Left renal pelvis (tissue), 4 donors: Measurements from ENCODE around the gene CDKAL1. TPM values are rescaled to one million over a fixed set of nuclear protein-coding genes. Genes with fewer than 3 reads are reported as not detected.
A peak's percentile ranks its signal among the peaks of the same experiment; 100 is the strongest.
"Not testable (repeated sequence)": the region's sequence is repeated elsewhere in the genome, so short reads cannot be mapped to it uniquely, and the experiment has no call there.

Experiments
- DNase-seq, 4 donors: peaks; one replicate each; pipeline ENCODE4 v3.0.0-alpha.2; 2013; ENCODE audit warnings: low read depth in 4 of 4, low spot score in 3 of 4
- polyA plus RNA-seq, 4 donors: library from polyadenylated mRNA; unstranded; fragments of 120-200 nt; gene quantifications; one replicate each; pipeline ENCODE4 v1.2.1, GENCODE V29; 2013; ENCODE audit not compliant: insufficient read length in 4 of 4

The CDKAL1 gene
- polyA plus RNA-seq, 4 donors = 14.7 to 20.4 (median 19.6) TPM

DNA sequence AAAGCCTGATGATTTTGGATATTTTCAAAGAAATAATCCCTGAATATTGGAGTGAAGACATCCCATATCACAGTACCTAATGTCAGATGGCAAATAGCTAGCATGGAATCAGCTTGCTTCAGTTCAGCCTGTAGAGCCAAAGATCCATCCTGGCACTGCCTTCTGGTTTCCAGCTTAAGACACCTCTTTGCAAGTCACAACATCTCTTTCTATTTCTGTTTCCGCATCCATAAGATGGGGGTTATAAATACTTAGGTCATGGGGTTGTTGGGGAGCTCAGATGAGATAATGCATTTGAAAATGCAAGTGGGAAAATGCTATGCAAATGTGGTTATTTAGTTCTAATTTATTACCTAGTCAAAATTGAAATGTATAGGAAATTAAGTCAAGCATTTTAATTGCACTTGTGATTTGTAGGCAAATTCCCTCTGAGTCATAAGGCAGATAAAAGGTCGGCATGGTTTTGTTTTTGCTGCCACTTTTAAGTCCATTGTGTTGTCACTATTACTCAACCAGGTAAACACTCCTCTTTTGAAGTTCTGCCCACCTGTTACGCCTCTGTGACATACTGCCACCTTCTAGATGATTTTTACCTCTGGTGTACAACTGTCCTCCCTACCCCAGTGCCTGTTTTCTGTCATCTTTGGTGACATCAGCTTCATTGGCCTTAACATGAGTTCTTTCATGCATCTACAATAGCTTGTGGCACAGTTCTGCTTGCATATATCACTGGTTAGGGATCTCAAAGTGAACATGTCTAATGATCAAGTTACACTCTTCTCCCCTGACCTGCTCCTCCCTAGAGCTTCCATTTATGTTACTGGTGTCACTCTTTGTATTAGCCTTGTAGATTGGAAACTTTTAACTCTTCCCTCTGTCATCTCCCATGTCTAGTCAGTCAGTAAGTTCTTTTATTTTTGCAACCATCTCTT lies 96.6 kb downstream of the CDKAL1 start:
- DNase-seq = no peak

DNA sequence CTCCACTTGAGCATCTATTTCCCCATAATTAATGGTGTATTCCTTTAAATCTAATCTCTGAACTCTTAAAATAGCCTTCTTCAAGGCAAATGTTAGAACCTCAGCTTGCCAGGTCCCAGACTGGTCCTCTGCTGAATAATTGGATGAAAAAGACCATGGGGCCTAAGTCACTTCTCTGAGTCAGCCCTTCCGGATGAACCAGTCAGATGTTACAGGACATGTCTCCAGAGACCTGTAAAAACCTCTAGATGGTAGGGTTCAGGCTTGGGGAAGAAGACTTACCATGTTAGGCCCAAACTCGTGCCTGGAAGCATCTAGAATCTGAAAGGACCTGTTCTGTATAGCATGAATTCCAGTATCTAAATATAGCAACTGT lies 97.3 kb downstream of the CDKAL1 start:
- no peak for DNase-seq

DNA sequence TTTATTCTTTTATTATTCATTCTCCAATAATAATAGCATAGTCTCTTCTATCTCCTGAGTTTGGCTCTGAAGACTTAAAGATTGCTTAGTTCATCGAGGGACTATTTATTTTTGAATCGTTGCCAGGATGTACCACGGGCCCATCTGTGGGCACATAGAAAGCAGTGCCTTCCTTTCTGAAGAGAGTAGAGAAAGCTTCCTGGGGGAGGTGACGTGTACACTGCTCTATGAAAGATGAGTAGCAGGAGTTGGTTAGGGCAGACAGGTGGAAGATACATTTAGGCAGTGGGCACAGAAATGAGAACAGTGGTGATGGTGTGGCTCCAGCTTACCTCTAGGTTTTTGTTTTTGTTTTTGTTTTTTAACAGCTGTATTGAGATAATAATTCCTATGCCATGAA lies 98.4 kb downstream of the CDKAL1 start:
- no peak for DNase-seq

DNA sequence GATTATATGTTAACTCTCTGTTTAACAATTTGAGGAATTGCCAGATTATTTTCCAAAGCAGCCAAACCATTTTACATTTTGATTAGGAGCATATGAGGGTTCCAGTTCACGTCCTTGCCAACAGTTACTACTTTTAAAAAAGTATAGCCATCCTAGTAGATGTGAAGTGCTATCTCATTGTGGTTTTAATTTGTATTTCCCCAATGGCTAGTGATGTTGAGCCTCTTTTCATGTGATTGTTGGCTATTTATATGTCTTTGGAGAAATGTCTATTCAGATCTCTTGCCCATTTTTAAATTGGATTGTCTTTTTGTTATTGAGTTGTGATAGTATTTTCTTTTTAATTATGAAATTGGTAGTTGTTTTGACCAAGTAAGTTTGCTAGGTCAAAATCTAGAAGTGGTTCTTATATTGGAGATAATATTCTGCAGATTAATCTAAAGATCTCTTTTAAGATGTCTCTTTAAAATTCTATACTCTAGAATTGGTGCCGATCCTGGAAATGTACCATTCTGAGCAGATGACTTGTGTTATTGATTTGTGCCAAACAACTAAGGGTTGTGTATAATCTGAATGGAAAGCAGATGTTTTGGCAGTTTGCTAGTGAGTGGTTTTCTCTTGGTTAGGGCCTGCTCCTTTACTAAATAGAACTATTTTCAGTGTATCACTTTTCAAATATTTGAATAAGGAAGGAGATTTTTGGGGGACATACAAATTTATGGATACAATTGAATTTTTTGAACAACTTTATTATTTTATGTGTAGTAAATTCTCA lies 99.5 kb downstream of the CDKAL1 start:
- no peak for DNase-seq

DNA sequence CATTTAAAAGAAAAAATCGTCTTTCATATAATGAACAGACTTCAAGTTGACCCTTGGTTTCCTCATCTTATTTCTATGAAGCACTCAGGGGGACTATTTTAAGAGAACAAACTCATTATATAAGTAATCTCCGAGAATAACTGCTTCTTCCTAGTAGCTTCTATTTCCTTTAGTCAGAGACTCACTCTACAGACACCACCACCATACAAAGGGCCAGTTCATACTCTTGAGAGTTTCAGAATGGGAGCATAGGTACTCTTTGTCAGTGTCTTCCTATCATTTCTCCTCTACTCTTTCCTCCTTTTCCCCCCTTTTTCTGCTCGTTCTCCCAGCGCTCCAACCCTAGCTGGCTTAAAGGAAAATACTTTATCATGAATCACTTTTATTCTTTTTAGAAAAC lies 104.9 kb downstream of the CDKAL1 start:
- no peak for DNase-seq

DNA sequence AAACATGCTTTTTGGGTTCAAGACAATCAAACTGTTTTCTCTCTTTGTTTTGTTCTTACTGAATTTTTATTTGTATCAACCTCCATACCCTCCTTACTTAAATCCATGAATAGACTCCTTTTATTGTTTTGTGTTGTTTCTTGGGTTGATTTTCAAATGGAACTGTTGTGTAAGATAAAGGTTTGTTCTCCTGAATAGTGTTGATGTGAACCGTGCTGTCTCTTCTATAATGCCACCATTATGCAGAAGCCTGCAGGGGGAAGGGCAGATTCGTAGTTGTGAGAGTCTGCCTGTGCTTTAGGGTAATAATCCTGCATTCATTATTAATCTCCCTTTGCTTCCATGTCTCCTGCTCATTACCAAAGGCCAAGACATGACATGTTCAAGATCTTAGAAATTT lies 105.9 kb downstream of the CDKAL1 start:
- no peak for DNase-seq

DNA sequence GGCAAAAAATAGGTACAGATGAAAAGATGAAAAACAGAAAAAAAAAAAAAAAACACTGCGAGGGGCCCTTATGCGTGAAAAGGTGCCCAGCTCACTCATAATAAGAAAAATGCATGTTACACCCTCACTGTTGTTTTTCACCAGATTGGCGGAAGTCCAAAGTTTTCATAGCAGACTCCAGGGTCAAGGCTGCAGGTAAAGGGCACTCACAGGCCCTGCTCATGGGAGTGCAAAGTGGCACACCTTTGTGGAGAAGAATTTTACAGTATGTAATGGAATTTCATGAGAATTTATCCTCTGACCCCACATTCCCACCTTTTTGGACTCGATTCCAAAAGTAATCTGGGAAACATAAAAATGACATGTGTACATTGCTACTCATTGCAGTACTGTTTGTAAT lies 108.2 kb downstream of the CDKAL1 start:
- no peak for DNase-seq

DNA sequence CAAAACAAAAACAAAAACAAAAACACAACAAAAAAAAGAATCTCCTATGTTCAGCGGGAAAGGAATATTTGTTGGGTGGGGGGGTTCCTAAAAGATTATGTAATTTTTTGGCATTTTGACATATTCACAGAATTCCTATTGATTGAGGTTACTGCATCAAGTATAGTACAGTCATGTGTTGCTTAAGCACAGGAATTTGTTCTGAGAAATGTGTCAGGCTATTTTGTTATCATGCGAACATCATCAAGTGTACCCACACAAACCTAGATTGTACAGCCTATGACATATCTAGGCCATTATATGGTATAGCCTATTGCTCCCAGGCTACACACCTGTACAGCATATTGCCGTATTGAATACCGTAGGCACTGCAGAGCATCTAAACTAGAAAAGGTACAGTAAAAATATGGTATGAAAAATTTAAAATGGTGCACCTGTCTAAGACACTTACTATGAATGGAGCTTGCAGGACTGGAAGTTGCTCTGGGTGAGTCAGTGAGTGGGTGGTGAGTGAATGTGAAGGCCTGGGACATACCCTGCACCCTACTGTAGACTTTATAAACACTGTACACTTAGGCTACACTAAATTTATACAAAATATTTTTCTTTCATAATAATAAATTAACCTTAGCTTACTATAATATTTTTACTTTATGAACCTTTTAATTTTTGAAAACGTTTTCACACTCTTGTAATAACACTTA lies 110.6 kb downstream of the CDKAL1 start:
- DNase-seq = no peak

DNA sequence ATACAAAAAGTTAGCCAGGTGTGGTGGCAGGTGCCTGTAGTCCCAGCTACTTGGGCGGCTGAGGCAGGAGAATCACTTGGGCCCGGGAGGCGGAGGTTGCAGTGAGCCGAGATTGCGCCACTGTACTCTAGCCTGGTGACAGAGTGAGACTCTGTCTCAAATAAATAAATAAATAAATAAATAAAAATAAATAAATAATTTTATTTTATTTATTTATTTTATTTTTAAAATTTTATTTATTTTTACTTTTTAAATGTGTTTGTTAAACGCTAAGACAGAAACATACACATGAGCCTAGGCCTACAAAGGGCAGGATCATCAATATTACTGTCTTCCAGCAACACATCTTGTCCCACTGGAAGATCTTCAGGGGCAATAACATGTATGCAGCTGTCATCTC lies 111.3 kb downstream of the CDKAL1 start:
- DNase-seq = not testable (repeated sequence)

DNA sequence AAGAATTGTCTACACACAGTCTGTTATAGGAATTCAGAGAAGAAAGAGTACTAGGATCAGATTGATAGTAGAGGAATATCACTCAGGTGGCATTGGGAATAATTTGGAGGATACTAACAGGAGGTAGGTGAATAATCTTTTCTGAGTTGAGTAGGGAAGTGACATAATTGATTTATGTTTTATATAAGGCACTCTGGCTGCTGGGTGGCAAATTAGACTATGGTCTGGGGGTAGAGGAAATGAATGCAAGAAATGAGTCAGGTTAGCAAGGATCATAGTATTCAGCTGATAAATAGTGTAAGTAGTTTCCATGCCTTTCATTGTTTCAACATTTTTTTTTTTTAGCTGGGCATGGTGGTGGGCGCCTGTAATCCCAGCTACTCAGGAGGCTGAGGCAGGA lies 113.3 kb downstream of the CDKAL1 start:
- DNase-seq = no peak

DNA sequence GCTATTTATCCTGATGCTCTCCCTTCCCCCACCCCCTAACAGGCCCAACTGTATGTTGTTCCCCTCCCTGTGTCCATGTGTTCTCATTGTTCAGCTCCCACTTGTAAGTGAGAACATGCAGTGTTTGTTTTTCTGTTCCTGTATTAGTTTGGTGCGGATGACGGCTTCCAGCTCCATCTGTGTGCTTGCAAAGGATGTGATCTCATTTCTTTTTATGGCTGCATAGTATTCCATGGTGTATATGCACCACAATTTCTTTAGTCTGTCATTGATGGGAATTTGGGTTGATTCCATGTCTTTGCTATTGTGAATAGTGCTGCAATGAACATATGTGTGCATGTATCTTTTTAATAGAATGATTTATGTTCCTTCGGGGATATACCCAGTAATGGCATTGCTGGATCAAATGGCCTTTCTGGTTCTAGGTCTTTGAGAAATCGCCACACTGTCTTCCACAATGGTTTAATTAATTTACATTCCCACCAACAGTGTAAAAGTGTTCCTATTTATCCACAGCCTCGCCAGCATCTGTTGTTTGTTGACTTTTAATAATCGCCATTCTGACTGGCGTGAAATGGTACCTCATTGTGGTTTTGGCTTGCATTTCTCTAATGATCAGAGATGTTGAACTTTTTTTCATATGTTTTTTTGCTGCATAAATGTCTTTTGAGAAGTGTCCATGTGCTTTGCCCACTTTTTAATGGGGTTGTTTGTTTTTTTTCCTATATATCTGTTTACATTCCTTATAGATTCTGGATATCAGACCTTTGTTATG lies 115.6 kb downstream of the CDKAL1 start:
- DNase-seq = not testable (repeated sequence)

DNA sequence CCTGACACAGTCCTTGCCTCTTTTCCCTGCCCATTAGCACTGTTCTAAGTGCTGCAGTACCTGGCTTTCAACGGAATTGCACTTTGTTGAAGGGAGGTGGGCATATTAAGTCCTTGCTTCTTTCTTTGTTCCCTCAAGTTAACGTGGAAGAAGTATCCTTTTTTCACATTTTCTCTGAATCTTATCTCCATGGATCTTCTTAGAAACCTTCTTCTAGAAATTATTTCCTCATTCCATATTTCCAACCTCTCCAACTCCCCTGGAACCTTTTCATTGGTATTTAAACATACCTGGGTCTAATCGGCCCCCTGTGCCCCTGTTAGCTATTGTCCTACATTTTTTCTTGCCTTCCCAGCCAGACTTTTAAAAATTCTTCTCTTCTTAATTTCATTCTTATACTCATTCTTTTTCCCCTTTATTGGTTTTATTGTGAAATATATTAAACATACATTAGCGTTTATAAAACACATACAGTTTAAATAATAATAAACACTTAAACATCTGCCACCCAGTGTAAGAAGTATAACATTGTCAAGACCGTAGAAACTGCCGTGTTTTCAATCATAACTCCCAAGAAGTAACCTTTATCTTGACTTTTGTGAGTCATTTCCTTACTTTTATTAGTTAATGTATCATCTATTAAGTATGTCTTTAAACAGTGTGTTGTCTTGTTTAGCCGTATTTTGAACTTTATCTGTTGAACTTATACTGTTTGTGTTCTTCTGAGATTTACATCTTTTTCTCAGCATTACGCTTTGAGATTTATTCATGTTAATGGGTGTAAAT lies 118.2 kb downstream of the CDKAL1 start:
- DNase-seq = no peak

DNA sequence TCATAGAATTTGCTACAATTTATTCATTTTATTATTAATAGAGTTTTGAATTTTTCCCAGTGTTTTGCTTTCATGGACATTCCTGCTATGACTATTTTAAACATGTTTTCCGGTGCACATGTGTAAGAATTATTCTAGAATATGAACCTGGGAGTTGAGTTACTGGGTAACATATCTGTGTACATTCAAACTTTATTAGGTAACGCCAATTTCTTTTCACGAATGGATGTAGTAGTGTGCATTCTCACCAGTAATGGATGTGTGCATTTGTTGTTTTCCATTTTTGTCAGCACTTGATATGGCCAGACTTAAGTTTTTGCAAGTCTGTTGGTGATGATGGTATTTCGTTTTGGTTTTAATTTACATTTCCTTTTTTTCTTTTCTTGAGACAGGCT lies 118.8 kb downstream of the CDKAL1 start:
- no peak for DNase-seq

DNA sequence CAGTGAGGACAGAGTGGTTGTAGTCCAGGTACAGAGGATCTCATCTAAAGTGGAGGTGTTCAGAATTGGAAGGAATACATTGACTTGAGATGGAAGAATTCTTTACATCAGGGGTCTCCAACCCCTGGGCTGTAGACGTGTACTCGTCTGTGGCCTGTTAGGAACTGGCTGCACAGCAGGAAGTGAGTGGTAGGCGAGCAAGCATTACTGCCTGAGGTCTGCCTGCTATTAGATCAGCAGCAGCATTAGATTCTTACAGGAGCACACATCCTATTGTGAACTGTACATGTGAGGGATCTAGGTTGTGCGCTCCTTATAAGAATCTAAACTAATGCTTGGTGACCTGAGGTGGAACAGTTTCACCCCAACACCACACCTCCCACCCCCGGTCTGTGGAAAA lies 121.1 kb downstream of the CDKAL1 start:
- DNase-seq = no peak

DNA sequence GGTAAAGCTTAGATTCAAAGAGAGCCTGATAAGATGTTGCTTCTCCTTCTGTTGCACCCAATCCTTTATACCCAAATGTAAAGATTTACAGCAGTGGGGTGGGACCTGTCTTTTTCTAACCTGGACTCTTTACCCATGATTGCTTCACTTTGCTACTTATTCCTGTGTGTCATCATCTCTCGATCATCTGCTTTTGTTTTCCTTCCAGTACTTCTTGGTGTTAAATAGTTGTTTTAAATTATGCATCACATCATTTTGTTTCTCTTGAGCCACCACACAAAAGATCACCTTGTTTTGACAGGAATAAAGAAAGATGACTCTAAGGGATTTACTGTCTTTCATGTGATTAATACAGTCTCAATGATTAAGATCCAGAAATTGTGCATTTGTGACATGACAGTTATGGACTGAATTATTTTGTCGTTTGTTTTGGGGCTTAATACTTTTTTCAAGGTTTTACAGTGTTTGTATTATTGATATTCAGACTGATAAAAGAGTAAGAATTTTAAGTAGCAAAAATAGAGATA lies 123.1 kb downstream of the CDKAL1 start:
- no peak for DNase-seq

DNA sequence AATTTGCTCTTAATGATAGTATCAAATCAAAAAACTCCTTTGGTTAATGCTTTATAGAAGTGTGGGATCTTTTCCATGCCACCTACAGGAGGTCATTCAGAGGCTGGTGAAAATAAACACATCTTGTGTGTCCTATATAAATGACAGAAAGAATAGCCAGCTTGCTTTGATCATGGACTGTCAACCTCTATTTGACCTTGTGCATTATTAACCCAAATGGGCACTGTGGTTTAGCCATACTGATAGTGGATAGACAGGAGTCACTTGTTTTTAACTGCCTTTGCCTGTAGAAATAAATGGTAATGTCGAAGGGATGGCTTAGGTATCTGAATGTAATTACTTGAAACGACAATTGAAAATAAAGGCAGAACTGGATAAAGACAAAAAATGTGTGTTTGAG lies 123.8 kb downstream of the CDKAL1 start:
- no peak for DNase-seq

DNA sequence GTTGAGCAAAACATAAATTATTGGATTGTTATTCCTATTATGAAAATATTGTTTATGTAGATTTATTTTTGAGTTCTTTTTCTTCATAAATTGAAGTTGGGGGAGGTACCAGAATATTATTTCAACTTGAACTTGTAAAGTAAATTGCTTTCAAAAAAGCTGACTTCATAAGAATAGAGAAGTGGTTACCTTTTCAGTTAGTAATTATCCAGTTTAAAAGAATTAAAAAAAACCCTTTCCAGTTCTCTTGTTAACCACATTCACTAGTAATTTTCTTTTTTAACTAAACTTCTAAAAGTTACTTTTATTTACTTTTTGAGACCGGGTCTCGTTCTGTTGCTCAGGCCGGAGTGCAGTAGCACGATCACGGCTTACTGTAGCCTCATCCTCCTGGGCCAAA lies 124.3 kb downstream of the CDKAL1 start:
- DNase-seq = no peak

DNA sequence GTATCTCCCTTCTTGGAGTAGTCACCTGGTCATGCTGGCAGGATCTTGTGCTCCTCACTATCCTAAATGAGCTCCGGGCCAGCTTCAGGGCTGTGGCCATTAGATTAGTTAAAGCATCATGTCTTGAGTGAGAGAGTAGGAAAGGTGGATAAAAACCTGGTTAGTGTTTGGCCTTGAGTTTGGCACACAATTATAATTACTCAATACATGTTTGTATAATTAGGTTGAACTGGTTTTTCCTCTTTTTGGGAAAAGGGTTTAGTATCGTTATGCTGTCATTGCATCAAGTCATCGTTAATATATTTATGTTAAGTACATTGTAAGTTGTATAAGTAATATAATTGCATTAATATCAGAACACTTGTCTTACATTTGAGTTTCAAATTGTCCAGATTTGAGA lies 126.3 kb downstream of the CDKAL1 start:
- DNase-seq = no peak

DNA sequence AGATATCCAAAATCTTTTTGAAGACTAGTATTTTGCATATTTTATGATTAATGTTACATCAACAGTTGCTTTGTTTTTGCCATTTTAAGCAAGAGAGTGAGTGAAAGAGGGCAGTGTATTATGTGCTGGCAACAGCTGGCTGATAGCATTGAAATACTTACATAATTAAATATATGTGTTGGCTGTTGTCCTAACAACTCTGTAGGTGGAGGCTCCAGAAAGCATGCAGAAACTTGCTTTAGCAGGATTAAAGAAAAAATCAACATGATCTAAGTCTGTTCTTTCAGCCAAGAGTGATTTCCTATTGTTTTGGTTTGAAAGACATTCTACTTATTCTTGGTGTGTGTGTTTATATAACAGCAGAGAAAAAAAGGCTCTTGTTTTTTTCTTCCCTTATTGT lies 127.5 kb downstream of the CDKAL1 start:
- DNase-seq = peak in 2 of 4 donors; percentile 15 to 26

DNA sequence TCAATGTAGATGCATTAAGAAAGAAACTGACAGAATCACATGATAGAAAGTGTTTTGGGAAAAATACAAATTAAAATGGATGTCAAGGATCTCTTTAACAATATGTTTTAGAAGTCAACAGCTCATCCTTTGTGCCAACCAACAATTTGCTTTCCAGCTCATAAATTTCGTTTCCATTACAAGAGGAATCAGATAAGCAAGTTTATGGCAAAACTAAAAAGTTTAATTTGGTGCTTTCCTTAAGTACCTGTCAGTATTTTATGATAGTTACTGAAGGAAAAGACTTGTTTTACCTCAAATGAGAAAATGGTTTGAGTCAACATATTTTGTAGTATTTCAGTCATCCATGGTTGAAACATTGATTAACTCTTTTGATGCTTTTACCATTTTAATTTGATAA lies 130.0 kb downstream of the CDKAL1 start:
- DNase-seq = no peak
